Neural progenitor cell (in vitro differentiated cells): Measurements from ENCODE around the gene TTC4. TPM values are rescaled to one million over a fixed set of nuclear protein-coding genes. Genes with fewer than 3 reads are reported as not detected.

ENCODE experiments used
- DNase-seq: peaks from one replicate; pipeline ENCODE4 v3.0.0-alpha.2; 2016; ENCODE audit warnings: low spot score
- H2AFZ ChIP-seq: fragments of 200-600 bp; sonication (generic); replicated peaks from 2 replicates; pipeline ENCODE4 v1.6.1; 2016; ENCODE audit warnings: antibody characterized with exemption
- H3F3A ChIP-seq: fragments of 200-600 bp; sonication (generic); 2 replicates; pipeline ENCODE4 v1.6.1; 2016; ENCODE audit warnings: antibody characterized with exemption, low read depth
- H3K27ac ChIP-seq: fragments of 200-600 bp; sonication (generic); 2 replicates; pipeline ENCODE4 v1.5.1; 2016; ENCODE audit warnings: mild to moderate bottlenecking
- H3K27me3 ChIP-seq: fragments of 200-600 bp; sonication (generic); 2 replicates; pipeline ENCODE4 v1.6.1; 2016; ENCODE audit warnings: mild to moderate bottlenecking, moderate library complexity
- H3K36me3 ChIP-seq: fragments of 200-600 bp; sonication (generic); 2 replicates; pipeline ENCODE4 v1.5.1; 2016
- H3K4me1 ChIP-seq: fragments of 200-600 bp; sonication (generic); 2 replicates; pipeline ENCODE4 v1.6.1; 2016; ENCODE audit warnings: mixed run types
- H3K4me2 ChIP-seq: fragments of 200-600 bp; sonication (generic); 2 replicates; pipeline ENCODE4 v1.6.1; 2016
- H3K4me3 ChIP-seq: fragments of 200-600 bp; sonication (generic); 2 replicates; pipeline ENCODE4 v1.5.1; 2016
- H3K79me2 ChIP-seq: fragments of 200-600 bp; sonication (generic); 2 replicates; pipeline ENCODE4 v1.6.1; 2016; ENCODE audit warnings: low read depth
- H3K9ac ChIP-seq: fragments of 200-600 bp; sonication (generic); 2 replicates; pipeline ENCODE4 v1.6.1; 2016
- H3K9me3 ChIP-seq: fragments of 200-600 bp; sonication (generic); 2 replicates; pipeline ENCODE4 v1.5.1; 2016; ENCODE audit warnings: low read depth
- H4K20me1 ChIP-seq: fragments of 200-600 bp; sonication (generic); 2 replicates; pipeline ENCODE4 v1.6.1; 2016; ENCODE audit warnings: low read depth
- H3K27ac Mint-ChIP-seq: 3 replicates; pipeline ENCODE4 v1.8.0; 2021; ENCODE audit warnings: mixed read lengths
- H3K27me3 Mint-ChIP-seq: 2 replicates; pipeline ENCODE4 v1.8.0; 2022; ENCODE audit warnings: low read depth, mild to moderate bottlenecking, inconsistent platforms, moderate library complexity, mixed read lengths; ENCODE audit not compliant: insufficient read depth
- H3K36me3 Mint-ChIP-seq: 3 replicates; pipeline ENCODE4 v1.8.0; 2021; ENCODE audit warnings: mixed read lengths
- H3K4me1 Mint-ChIP-seq: 3 replicates; pipeline ENCODE4 v1.8.0; 2021; ENCODE audit warnings: mixed read lengths
- H3K4me3 Mint-ChIP-seq: 3 replicates; pipeline ENCODE4 v1.8.0; 2021; ENCODE audit warnings: mild to moderate bottlenecking, moderate library complexity, mixed read lengths
- H3K9me3 Mint-ChIP-seq: 3 replicates; pipeline ENCODE4 v1.8.0; 2020; ENCODE audit warnings: mixed read lengths
- EZH2 ChIP-seq: fragments of 200-600 bp; sonication (generic); IDR thresholded peaks from 2 replicates; pipeline ENCODE4 v1.6.1; 2017; ENCODE audit warnings: antibody characterized with exemption, mild to moderate bottlenecking, moderate library complexity
- EZH2phosphoT487 ChIP-seq: fragments of 200-600 bp; sonication (generic); IDR thresholded peaks from 2 replicates; pipeline ENCODE4 v1.6.1; 2017; ENCODE audit warnings: antibody characterized with exemption
- total RNA-seq: library from RNA; depleted of rRNA; stranded (reverse); fragments of >200 nt; gene quantifications from 2 replicates; pipeline ENCODE4 v1.2.3, GENCODE V29; 2015; ENCODE audit warnings: low replicate concordance
- TF ChIP-seq, protein P1 (sequence below): fragments of 200-600 bp; sonication (generic); IDR thresholded peaks from 2 replicates; pipeline ENCODE4 v1.5.1; 2017; ENCODE audit warnings: antibody characterized with exemption, mild to moderate bottlenecking

TTC4 gene
- total RNA-seq, 1 donor from 2014 or later, result 37.5 TPM

DNA sequence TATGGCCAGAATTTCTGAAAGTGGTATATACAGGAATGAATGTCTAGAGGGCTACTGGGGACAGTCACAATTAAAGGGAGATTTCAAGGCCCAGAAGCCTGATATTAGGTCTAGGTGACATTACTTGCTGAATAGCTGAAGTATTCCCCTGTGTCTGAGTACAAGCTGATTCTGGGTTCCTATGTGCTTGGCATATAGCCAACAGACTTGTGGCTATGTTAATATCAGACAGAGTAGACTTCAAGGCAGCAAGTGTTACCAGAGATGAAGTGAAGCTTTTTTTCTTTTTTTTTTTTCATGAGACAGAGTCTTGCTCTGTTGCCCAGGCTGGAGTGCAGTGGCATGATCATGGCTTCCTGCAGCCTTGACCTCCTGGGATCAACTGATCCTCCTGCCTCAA is 8.3 kb downstream of the TTC4 start:
- Histone ChIP-seq H3K36me3 (peaks cover 34% of the 10 kb centered on the region), H3F3A (no peaks in the 10 kb centered on the region), H3K79me2 (no peaks in the 10 kb centered on the region), H2AFZ (no peak overlapping the region), H3K9me3 (no peaks in the 10 kb centered on the region), H3K4me1 (no peaks in the 10 kb centered on the region), H3K4me2 (no peak overlapping the region), H3K27me3 (no peaks in the 10 kb centered on the region), H3K9ac (no peak overlapping the region), H3K4me3 (no peak overlapping the region), H3K27ac (no peak overlapping the region), H4K20me1 (no peaks in the 10 kb centered on the region)
- no peak for TF ChIP-seq EZH2phosphoT487
- TF ChIP-seq EZH2, result no peak
- TF ChIP-seq, protein P1, sequence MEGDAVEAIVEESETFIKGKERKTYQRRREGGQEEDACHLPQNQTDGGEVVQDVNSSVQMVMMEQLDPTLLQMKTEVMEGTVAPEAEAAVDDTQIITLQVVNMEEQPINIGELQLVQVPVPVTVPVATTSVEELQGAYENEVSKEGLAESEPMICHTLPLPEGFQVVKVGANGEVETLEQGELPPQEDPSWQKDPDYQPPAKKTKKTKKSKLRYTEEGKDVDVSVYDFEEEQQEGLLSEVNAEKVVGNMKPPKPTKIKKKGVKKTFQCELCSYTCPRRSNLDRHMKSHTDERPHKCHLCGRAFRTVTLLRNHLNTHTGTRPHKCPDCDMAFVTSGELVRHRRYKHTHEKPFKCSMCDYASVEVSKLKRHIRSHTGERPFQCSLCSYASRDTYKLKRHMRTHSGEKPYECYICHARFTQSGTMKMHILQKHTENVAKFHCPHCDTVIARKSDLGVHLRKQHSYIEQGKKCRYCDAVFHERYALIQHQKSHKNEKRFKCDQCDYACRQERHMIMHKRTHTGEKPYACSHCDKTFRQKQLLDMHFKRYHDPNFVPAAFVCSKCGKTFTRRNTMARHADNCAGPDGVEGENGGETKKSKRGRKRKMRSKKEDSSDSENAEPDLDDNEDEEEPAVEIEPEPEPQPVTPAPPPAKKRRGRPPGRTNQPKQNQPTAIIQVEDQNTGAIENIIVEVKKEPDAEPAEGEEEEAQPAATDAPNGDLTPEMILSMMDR, result no peak
- H3K9me3 Mint-ChIP-seq, result no peaks in the 10 kb centered on the region
- no peak for DNase-seq
- H3K27ac Mint-ChIP-seq, result no peak overlapping the region
- no peaks in the 10 kb centered on the region for H3K4me1 Mint-ChIP-seq
- no peaks in the 10 kb centered on the region for H3K27me3 Mint-ChIP-seq
- peaks cover 46% of the 10 kb centered on the region for H3K36me3 Mint-ChIP-seq
- H3K4me3 Mint-ChIP-seq, result no peak overlapping the region

DNA sequence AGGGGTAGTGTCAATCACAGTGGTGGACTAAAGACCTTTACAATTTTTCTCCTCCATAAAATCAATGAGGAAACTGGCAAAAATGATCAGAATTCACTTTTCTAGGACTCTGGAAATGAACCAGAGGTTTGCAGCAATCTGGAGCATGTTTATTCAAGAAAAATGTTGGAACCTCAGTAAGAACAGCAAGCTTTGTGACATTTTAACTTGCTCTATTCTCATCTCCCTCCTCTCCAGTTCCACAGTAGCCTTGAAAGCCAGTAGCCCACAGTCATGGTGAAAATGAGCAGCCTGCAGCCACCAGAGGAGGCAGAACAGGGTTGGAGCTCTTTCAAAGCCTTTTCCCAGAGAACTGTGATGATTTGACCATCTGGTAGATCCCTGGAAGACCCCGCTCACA is 9.1 kb downstream of the TTC4 start:
- no peaks in the 10 kb centered on the region for H4K20me1 ChIP-seq
- no peak overlapping the region for H2AFZ ChIP-seq
- no peaks in the 10 kb centered on the region for H3K4me1 Mint-ChIP-seq
- no peak overlapping the region for H3K9ac ChIP-seq
- no peaks in the 10 kb centered on the region for H3K27me3 ChIP-seq
- no peak overlapping the region for H3K4me3 Mint-ChIP-seq
- H3K9me3 ChIP-seq, result no peaks in the 10 kb centered on the region
- TF ChIP-seq EZH2, result no peak
- TF ChIP-seq EZH2phosphoT487, result no peak
- TF ChIP-seq, protein P1, result no peak
- H3K9me3 Mint-ChIP-seq, result no peaks in the 10 kb centered on the region
- H3K4me1 ChIP-seq, result no peaks in the 10 kb centered on the region
- no peaks in the 10 kb centered on the region for H3K27me3 Mint-ChIP-seq
- no peak overlapping the region for H3K27ac Mint-ChIP-seq
- H3F3A ChIP-seq, result no peaks in the 10 kb centered on the region
- H3K36me3 Mint-ChIP-seq, result peaks cover 46% of the 10 kb centered on the region
- DNase-seq, result no peak
- no peaks in the 10 kb centered on the region for H3K79me2 ChIP-seq
- peaks cover 34% of the 10 kb centered on the region for H3K36me3 ChIP-seq
- no peak overlapping the region for H3K27ac ChIP-seq
- no peak overlapping the region for H3K4me3 ChIP-seq
- H3K4me2 ChIP-seq, result no peak overlapping the region

DNA sequence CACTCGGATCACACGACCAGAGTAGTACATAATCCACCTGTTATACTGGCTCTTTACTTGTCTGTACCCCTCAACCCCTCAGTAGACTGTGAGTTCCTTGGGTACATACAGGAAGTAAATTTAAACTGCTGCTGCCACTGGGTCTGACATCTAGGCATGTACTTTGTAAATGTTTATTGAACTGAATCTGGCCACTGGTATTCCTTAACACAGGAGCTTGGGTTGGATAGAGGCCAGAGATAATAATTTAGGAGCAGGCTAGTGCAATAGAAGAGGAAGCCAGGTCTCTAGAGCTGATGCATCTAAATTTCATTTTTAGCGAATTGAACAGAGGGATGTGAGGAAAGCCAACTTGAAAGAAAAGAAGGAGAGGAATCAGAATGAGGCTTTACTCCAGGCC is 12.4 kb downstream of the TTC4 start:
- Histone ChIP-seq H3K4me3 (no peak overlapping the region), H3K4me2 (no peak overlapping the region), H3K9me3 (no peaks in the 10 kb centered on the region), H3K79me2 (no peaks in the 10 kb centered on the region), H3K27me3 (no peaks in the 10 kb centered on the region), H2AFZ (no peak overlapping the region), H3K36me3 (peaks cover 30% of the 10 kb centered on the region), H3F3A (no peaks in the 10 kb centered on the region), H3K4me1 (no peaks in the 10 kb centered on the region), H3K27ac (no peak overlapping the region), H4K20me1 (no peaks in the 10 kb centered on the region), H3K9ac (no peak overlapping the region)
- Mint-ChIP-seq H3K4me3 (no peak overlapping the region), H3K36me3 (peaks cover 47% of the 10 kb centered on the region), H3K9me3 (no peaks in the 10 kb centered on the region), H3K27ac (no peak overlapping the region), H3K4me1 (no peaks in the 10 kb centered on the region), H3K27me3 (no peaks in the 10 kb centered on the region)
- TF ChIP-seq EZH2 (no peak), EZH2phosphoT487 (no peak)
- TF ChIP-seq, protein P1, result no peak
- no peak for DNase-seq
